K562 (cell line): Measurements from ENCODE around the gene KIAA0513. TPM values are rescaled to one million over a fixed set of nuclear protein-coding genes. Genes with fewer than 3 reads are reported as not detected.

Source experiments
- ATAC-seq: fragments of 200-7000 bp; cut with Tn5 transposase; 3 replicates; pipeline ENCODE4 v1.9.1; 2020; ENCODE audit warnings: moderate library complexity
- BruUV-seq: library from RNA; stranded (reverse); fragments of 400-500 nt; replicated peaks from 2 replicates; lab custom pipeline; 2021; lab: Mats Ljungman, UMichigan
- CTCF ChIA-PET: fragments of 300-600 bp; formaldehyde crosslinking; extraction: SDS; loops from one replicate; lab custom pipeline; 2021; ENCODE audit warnings: low intra/inter-chr PET ratio; lab: Yijun Ruan, JAX
- POLR2A ChIA-PET: fragments of 300-600, 350-650 bp; sonication (Branson Sonifier 250); formaldehyde crosslinking; extraction: SDS; loops from one replicate; lab custom pipeline; 2021; ENCODE audit warnings: antibody characterized with exemption, inconsistent platforms; lab: Yijun Ruan, JAX
- DNase-seq, 4 experiments: peaks; one replicate each; pipeline versions ENCODE4 v3.0.0 to v3.0.0-alpha.2; 2011 to 2018; ENCODE audit warnings: low spot score in 3 of 4, mixed read lengths in 3 of 4; ENCODE audit errors: extremely low read depth in 1 of 4
- FAIRE-seq: peaks from 2 replicates; lab custom pipeline; 2011; peaks lifted over from hg19 to GRCh38; lab: Jason Lieb, UNC
- H2AFZ ChIP-seq: 2 replicates; pipeline ENCODE4 v1.6.0; 2011; ENCODE audit warnings: low read depth, low read length, control low read depth, inconsistent platforms
- H3K27ac ChIP-seq: fragments of 200-600 bp; 3 replicates; pipeline ENCODE4 v1.8.0; 2011; ENCODE audit warnings: low read depth, mild to moderate bottlenecking, control low read depth, inconsistent platforms, low read length, moderate library complexity, mixed read lengths; ENCODE audit errors: extremely low read depth
- H3K27me3 ChIP-seq, 2 experiments: fragments of 300-600 bp in 1 of 2; 2 replicates in 1 of 2; 3 replicates in 1 of 2; pipeline versions ENCODE4 v1.6.0 to v1.8.0; 2011; ENCODE audit warnings: inconsistent platforms in 2 of 2, low read length in 2 of 2, mild to moderate bottlenecking in 1 of 2, mixed read lengths in 1 of 2, moderate library complexity in 1 of 2; ENCODE audit not compliant: control insufficient read depth in 2 of 2, insufficient read depth in 2 of 2
- H3K36me3 ChIP-seq: fragments of 300-600 bp; 3 replicates; pipeline ENCODE4 v1.8.0; 2011; ENCODE audit warnings: mild to moderate bottlenecking, low read length, inconsistent platforms; ENCODE audit not compliant: control insufficient read depth, insufficient read depth
- H3K4me1 ChIP-seq, 2 experiments: fragments of 200-600 bp in 1 of 2; replicated peaks in 1 of 2; 2 replicates in 1 of 2; 3 replicates in 1 of 2; pipeline versions ENCODE4 v1.5.1 to v1.8.0; 2011; ENCODE audit warnings: inconsistent platforms in 2 of 2, low read length in 2 of 2, mild to moderate bottlenecking in 1 of 2, mixed read lengths in 1 of 2, moderate library complexity in 1 of 2; ENCODE audit not compliant: control insufficient read depth in 2 of 2, insufficient read depth in 2 of 2
- H3K4me2 ChIP-seq: 2 replicates; pipeline ENCODE4 v1.6.1; 2011; ENCODE audit warnings: low read length, control low read depth, inconsistent platforms, mixed read lengths; ENCODE audit not compliant: insufficient read depth
- H3K4me3 ChIP-seq: fragments of 200-600 bp; sonication (generic), shearing (Covaris generic); 2 replicates; pipeline ENCODE4 v1.5.1; 2016; ENCODE audit warnings: control low read depth, inconsistent platforms
- H3K79me2 ChIP-seq: fragments of 200-600 bp; 3 replicates; pipeline ENCODE4 v1.8.0; 2011; ENCODE audit warnings: low read length, inconsistent platforms; ENCODE audit not compliant: control insufficient read depth, insufficient read depth
- H3K9ac ChIP-seq, 2 experiments: 2 replicates each; pipeline versions ENCODE4 v1.6.0 to v1.6.1; 2011; ENCODE audit warnings: low read depth in 2 of 2, low read length in 2 of 2, control low read depth in 1 of 2, inconsistent platforms in 1 of 2, mild to moderate bottlenecking in 1 of 2, mixed read lengths in 1 of 2; ENCODE audit not compliant: insufficient read depth in 1 of 2
- H3K9me1 ChIP-seq: one replicate; pipeline ENCODE4 v1.6.0; 2011; ENCODE audit warnings: inconsistent platforms, mild to moderate bottlenecking, low read length, moderate library complexity; ENCODE audit not compliant: control insufficient read depth, insufficient read depth
- H3K9me3 ChIP-seq: replicated peaks from 2 replicates; pipeline ENCODE4 v1.5.1; 2011; ENCODE audit warnings: low read depth, low read length, inconsistent platforms; ENCODE audit not compliant: control insufficient read depth, insufficient read depth
- H4K20me1 ChIP-seq: replicated peaks from 2 replicates; pipeline ENCODE4 v1.6.1; 2011; ENCODE audit warnings: low read length, inconsistent platforms, mixed read lengths; ENCODE audit not compliant: control insufficient read depth, insufficient read depth
- DPF2 ChIP-seq: fragments of 450-650 bp; IDR thresholded peaks from 2 replicates; pipeline ENCODE4 v1.6.1; 2016
- E2F3 ChIP-seq: fragments of 250-450 bp; sonication (Bioruptor Pico); IDR thresholded peaks from 2 replicates; pipeline ENCODE4 v1.4.0; 2020; ENCODE audit warnings: mild to moderate bottlenecking
- FOXA1 ChIP-seq: fragments of 450-650 bp; IDR thresholded peaks from 2 replicates; pipeline ENCODE4 v1.6.1; 2016; ENCODE audit warnings: mild to moderate bottlenecking, borderline replicate concordance
- GABPB2 ChIP-seq: fragments of 250-450 bp; sonication (Bioruptor Pico); conservative IDR thresholded peaks from 2 replicates; pipeline ENCODE4 v1.5.1; 2021; ENCODE audit warnings: mild to moderate bottlenecking
- HDAC1 ChIP-seq, 2 experiments: fragments of 450-650 bp; IDR thresholded peaks; 2 replicates each; pipeline ENCODE4 v1.6.1; 2016 to 2017; ENCODE audit warnings: inconsistent platforms in 1 of 2, mild to moderate bottlenecking in 1 of 2, moderate library complexity in 1 of 2
- KLF1 ChIP-seq: fragments of 450-650 bp; IDR thresholded peaks from 2 replicates; pipeline ENCODE4 v1.6.1; 2016; ENCODE audit warnings: missing genetic modification characterization, missing compliant biosample characterization
- PHF8 ChIP-seq: fragments of 200-600 bp; sonication (generic); IDR thresholded peaks from 2 replicates; pipeline ENCODE4 v1.6.1; 2012; ENCODE audit warnings: mixed run types, mild to moderate bottlenecking, inconsistent platforms, low read length, moderate library complexity, borderline replicate concordance
- STAT6 ChIP-seq: sonication (generic); formaldehyde crosslinking; IDR thresholded peaks from 2 replicates; pipeline ENCODE4 v1.8.1; 2023; ENCODE audit warnings: mild to moderate bottlenecking, missing genetic modification reagents
- ZBTB9 ChIP-seq: fragments of 450-650 bp; formaldehyde crosslinking; IDR thresholded peaks from 2 replicates; pipeline ENCODE4 v1.4.0; 2020; ENCODE audit warnings: mild to moderate bottlenecking, moderate library complexity
- ZNF263 ChIP-seq: sonication (generic); formaldehyde crosslinking; IDR thresholded peaks from 2 replicates; pipeline ENCODE4 v1.8.0; 2022; ENCODE audit warnings: mild to moderate bottlenecking, missing genetic modification reagents, borderline replicate concordance
- ZNF280B ChIP-seq: fragments of 250-450 bp; sonication (Bioruptor Pico); IDR thresholded peaks from 2 replicates; pipeline ENCODE4 v1.5.1; 2021; ENCODE audit warnings: mild to moderate bottlenecking
- ZNF699 ChIP-seq: fragments of 250-450 bp; sonication (Bioruptor Pico); IDR thresholded peaks from 2 replicates; pipeline ENCODE4 v1.8.0; 2021; ENCODE audit warnings: mild to moderate bottlenecking, moderate library complexity; ENCODE audit not compliant: insufficient replicate concordance
- WGBS: fragments of 100-300 bp; shearing (Covaris generic); methylation state at CpG from one replicate; pipeline ENCODE4 v1.1.6; 2016; ENCODE audit warnings: low coverage, mixed read lengths; ENCODE audit not compliant: insufficient coverage; ENCODE audit errors: missing lambda C conversion rate; 5-methylcytosine and 5-hydroxymethylcytosine counted together
- in situ Hi-C: fragments of 300-500 bp; cut with MboI; formaldehyde crosslinking; loops from 4 replicates; pipeline ENCODE4 v1.15.0; 2018; ENCODE audit warnings: inconsistent platforms, mixed read lengths
- intact Hi-C: fragments of 100-400 bp; cut with micrococcal nuclease; formaldehyde crosslinking; loops from 2 replicates; pipeline ENCODE4 v1.14.2; 2022
- polyA plus RNA-seq, 8 experiments: library from polyadenylated mRNA; depleted of rRNA in 4 of 8; stranded (reverse) in 5 of 8; unstranded in 3 of 8; fragments of >200 nt; fragmentation: Nextera tagmentation in 2 of 8; fragmentation: Illumina TruSeq in 1 of 8; extraction: Ambion mirVana in 2 of 8; extraction: Trizol in 1 of 8; gene quantifications; 2 replicates each; pipeline versions ENCODE4 v1.2.1 to v1.2.3, GENCODE V29; 2011 to 2014; ENCODE audit warnings: inconsistent platforms in 1 of 8, missing spikeins in 1 of 8
- total RNA-seq, 7 experiments: library from RNA; depleted of rRNA in 6 of 7; stranded (reverse); fragments of >200 nt in 6 of 7; fragmentation: Illumina TruSeq in 2 of 7; extraction: Trizol in 2 of 7; gene quantifications; 2 replicates each; pipeline versions ENCODE4 v1.2.1 to v1.2.3, GENCODE V29; 2011 to 2021; ENCODE audit warnings: low replicate concordance in 1 of 7

The KIAA0513 gene
- total and polyA plus RNA-seq, 9 of the 15 experiments (the other 6 are each of a cell fraction or from before 2014, with no cell fraction given) = 0.18 to 13.7 (median 10.2) TPM

- TF ChIP-seq DPF2 = 0 out of 2 replicates have a peak, but pooled peaks have one; percentile 22
Observed at GRCh38 chr16:85037050-85037410, 9.4 kb downstream of the KIAA0513 start (continued).

GRCh38 chr16:85037721-85038120 is 10.1 kb downstream of the KIAA0513 start:
- Histone ChIP-seq H3K9me1 (peaks cover 4% of the 10 kb centered on the region), H3K9me3 (no peaks in the 10 kb centered on the region), H3K27me3 (no peaks in the 10 kb centered on the region), H3K79me2 (no peaks in the 10 kb centered on the region), H3K4me3 (no peak overlapping the region), H3K36me3 (peaks cover 3% of the 10 kb centered on the region; the same call in 1 of the 3 replicates), H2AFZ (no peak overlapping the region), H3K4me2 (no peak overlapping the region), H3K4me1 (peaks cover 10 to 22% of the 10 kb centered on the region in 2 experiments), H4K20me1 (no peaks in the 10 kb centered on the region), H3K27ac (no peak overlapping the region), H3K9ac (no peak overlapping the region)
- WGBS = 65% methylated on average over 5 of the region's 5 CpGs
- in situ Hi-C loops (no loop called here), intact Hi-C loops (no loop called here)
- no peak for DNase-seq
- FAIRE-seq = no peak
- ChIA-PET POLR2A (interaction anchor here (0.5 to 3.2 kb wide), 3 partner anchors 9 to 26 kb away, joined by 3 to 11 read pairs (median 3); partner anchors contain the start of gene ZDHHC7), CTCF (no interaction called here)
- no peak for ATAC-seq
- no TSS peak for BruUV-seq
- no peak for TF ChIP-seq PHF8
- TF ChIP-seq E2F3 (CRISPR knock-in tag) = no peak
- no peak for TF ChIP-seq HDAC1 (IDR thresholded peaks at IDR 0.05)
- no peak for TF ChIP-seq ZBTB9 (CRISPR knock-in tag)
- TF ChIP-seq GABPB2 = no peak
- no peak for TF ChIP-seq STAT6
- TF ChIP-seq FOXA1 = no peak
- TF ChIP-seq ZNF280B (CRISPR knock-in tag) = no peak
- TF ChIP-seq ZNF263 (CRISPR knock-in tag) = no peak
- no peak for TF ChIP-seq ZNF699
- TF ChIP-seq KLF1 (tag) = no peak
